GM12874 (cell line): ENCODE measurements around the gene CSF3.

Experiments
- TF ChIP-seq, protein P1 (sequence below): IDR thresholded peaks from 2 replicates; pipeline ENCODE4 v1.5.1; 2011; ENCODE audit warnings: low read depth, mild to moderate bottlenecking, control low read depth, low read length, moderate library complexity; ENCODE audit not compliant: insufficient read depth

The CSF3 gene

GRCh38 chr17:40063187-40063771, 48.0 kb downstream of the CSF3 start:
- TF ChIP-seq, protein P1, sequence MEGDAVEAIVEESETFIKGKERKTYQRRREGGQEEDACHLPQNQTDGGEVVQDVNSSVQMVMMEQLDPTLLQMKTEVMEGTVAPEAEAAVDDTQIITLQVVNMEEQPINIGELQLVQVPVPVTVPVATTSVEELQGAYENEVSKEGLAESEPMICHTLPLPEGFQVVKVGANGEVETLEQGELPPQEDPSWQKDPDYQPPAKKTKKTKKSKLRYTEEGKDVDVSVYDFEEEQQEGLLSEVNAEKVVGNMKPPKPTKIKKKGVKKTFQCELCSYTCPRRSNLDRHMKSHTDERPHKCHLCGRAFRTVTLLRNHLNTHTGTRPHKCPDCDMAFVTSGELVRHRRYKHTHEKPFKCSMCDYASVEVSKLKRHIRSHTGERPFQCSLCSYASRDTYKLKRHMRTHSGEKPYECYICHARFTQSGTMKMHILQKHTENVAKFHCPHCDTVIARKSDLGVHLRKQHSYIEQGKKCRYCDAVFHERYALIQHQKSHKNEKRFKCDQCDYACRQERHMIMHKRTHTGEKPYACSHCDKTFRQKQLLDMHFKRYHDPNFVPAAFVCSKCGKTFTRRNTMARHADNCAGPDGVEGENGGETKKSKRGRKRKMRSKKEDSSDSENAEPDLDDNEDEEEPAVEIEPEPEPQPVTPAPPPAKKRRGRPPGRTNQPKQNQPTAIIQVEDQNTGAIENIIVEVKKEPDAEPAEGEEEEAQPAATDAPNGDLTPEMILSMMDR: no peak

GRCh38 chr17:40063901-40064531, 48.8 kb downstream of the CSF3 start:
- TF ChIP-seq, protein P1: no peak

GRCh38 chr17:40064971-40065768, 49.9 kb downstream of the CSF3 start:
- TF ChIP-seq, protein P1: no peak

DNA sequence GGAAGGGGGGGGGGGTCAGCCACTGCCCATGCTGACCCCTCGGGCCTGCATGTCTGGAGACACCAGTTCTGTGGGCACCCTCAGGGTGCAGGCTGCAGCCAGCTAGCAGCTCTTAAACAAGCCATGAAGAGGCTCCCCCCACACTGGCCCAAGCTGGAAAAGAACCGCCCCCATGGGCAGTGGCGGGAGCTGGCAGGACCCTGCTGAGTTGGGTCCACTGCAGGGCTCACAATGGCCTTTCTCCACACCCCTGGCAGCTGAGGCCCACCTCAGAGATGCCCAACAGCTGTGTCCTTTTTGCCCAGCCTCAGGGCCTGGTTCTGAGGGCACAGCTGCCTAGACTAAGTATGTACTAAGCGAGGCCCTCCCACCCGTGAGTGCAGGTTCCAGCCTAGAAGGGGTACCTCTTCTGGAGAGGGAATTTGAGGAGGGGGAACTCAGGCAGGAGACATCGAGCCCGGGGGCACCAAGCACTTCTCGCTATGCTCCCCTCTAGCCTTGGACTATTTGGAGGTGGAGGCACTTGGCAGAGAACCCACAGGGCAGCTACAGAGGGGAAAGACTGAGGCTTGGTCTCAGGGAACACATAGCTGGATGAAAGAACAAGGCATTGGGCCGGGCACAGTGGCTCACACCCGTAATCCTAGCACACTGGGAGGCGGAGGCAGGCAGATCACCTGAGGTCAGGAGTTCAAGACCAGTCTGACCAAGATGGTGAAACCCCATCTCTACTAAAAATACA, 50.7 kb downstream of the CSF3 start:
- TF ChIP-seq, protein P1: no peak
